Thyroid gland (tissue), 4 donors: ENCODE data around the gene UBASH3A.

ENCODE experiments used
- CTCF ChIP-seq, 6 experiments: fragments of 200-600 bp in 3 of 6; fragments of 450-650 bp in 3 of 6; sonication (generic) in 3 of 6; IDR thresholded peaks; one replicate each; pipeline ENCODE4 v1.5.1; 2016 to 2019; ENCODE audit warnings: antibody characterized with exemption in 6 of 6, mild to moderate bottlenecking in 2 of 6, inconsistent platforms in 1 of 6, moderate library complexity in 1 of 6
- POLR2A ChIP-seq, 2 donors: fragments of 450-650 bp; IDR thresholded peaks; one replicate each; pipeline ENCODE4 v1.6.1; 2017; ENCODE audit warnings: antibody characterized with exemption in 2 of 2, mild to moderate bottlenecking in 2 of 2, moderate library complexity in 1 of 2

GRCh38 chr21:42486531-42486930, 82.8 kb downstream of the UBASH3A start:
- no peak for TF ChIP-seq CTCF (IDR thresholded peaks at IDR 0.05)
- TF ChIP-seq POLR2A (IDR thresholded peaks at IDR 0.05), result no peak
